ENCODE data around the gene SETBP1.

The SETBP1 gene

GRCh38 chr18:45081566-45082181 is 401.0 kb downstream of the SETBP1 start:
- Histone ChIP-seq H3K36me3 (ENCODE audit: control insufficient read depth, insufficient read depth, low read length) (no peaks in the 10 kb centered on the region), H3K4me2 (ENCODE audit: low read length) (no peak overlapping the region), H3K4me3 (ENCODE audit: low read length) (no peak overlapping the region), H2BK120ac (ENCODE audit: low read depth, low read length) (no peak overlapping the region), H3K23ac (ENCODE audit: low read length) (no peak overlapping the region), H3K79me1 (ENCODE audit: low read length) (no peaks in the 10 kb centered on the region), H3K27me3 (ENCODE audit: insufficient read depth, low read length, poor library complexity) (no peaks in the 10 kb centered on the region), H4K5ac (ENCODE audit: low read length) (no peak overlapping the region), H3K4me1 (ENCODE audit: control insufficient read depth, low read depth, low read length) (peaks cover 5% of the 10 kb centered on the region), H3K79me2 (ENCODE audit: control insufficient read depth, insufficient read depth, low read length) (no peaks in the 10 kb centered on the region), H2BK5ac (ENCODE audit: low read length) (no peak overlapping the region), H3K4ac (ENCODE audit: low read depth, low read length) (no peak overlapping the region), H3K18ac (ENCODE audit: low read length) (no peak overlapping the region), H4K8ac (ENCODE audit: low read depth, low read length) (no peak overlapping the region), H2AK5ac (ENCODE audit: low read length) (no peak overlapping the region), H3K27ac (ENCODE audit: low read depth, low read length) (no peak overlapping the region), H2BK15ac (replicated peaks; ENCODE audit: low read depth) (no peak overlapping the region), H3K56ac (ENCODE audit: low read length) (no peak overlapping the region), H3K9ac (ENCODE audit: low read length) (no peak overlapping the region)
- DNase-seq = peak; percentile 25
- no CpG with 5 or more reads among the region's 6 CpGs for WGBS (ENCODE audit: extremely low coverage, insufficient coverage, low lambda C conversion rate)

GRCh38 chr18:45083226-45083855 is 402.7 kb downstream of the SETBP1 start:
- no peak overlapping the region for H3K18ac ChIP-seq (ENCODE audit: low read length)
- H3K4ac ChIP-seq (ENCODE audit: low read depth, low read length) = no peak overlapping the region
- no peak overlapping the region for H4K5ac ChIP-seq (ENCODE audit: low read length)
- no peak overlapping the region for H3K4me3 ChIP-seq (ENCODE audit: low read length)
- H3K9ac ChIP-seq (ENCODE audit: low read length) = no peak overlapping the region
- H2AK5ac ChIP-seq (ENCODE audit: low read length) = no peak overlapping the region
- no peak overlapping the region for H2BK120ac ChIP-seq (ENCODE audit: low read depth, low read length)
- H3K36me3 ChIP-seq (ENCODE audit: control insufficient read depth, insufficient read depth, low read length) = no peaks in the 10 kb centered on the region
- H3K79me2 ChIP-seq (ENCODE audit: control insufficient read depth, insufficient read depth, low read length) = no peaks in the 10 kb centered on the region
- no peaks in the 10 kb centered on the region for H3K27me3 ChIP-seq (ENCODE audit: insufficient read depth, low read length, poor library complexity)
- no peak overlapping the region for H3K23ac ChIP-seq (ENCODE audit: low read length)
- WGBS (ENCODE audit: extremely low coverage, insufficient coverage, low lambda C conversion rate) = no CpG with 5 or more reads among the region's 8 CpGs
- H3K56ac ChIP-seq (ENCODE audit: low read length) = no peak overlapping the region
- no peak overlapping the region for H4K8ac ChIP-seq (ENCODE audit: low read depth, low read length)
- H3K27ac ChIP-seq (ENCODE audit: low read depth, low read length) = no peak overlapping the region
- no peak for DNase-seq
- H3K4me1 ChIP-seq (ENCODE audit: control insufficient read depth, low read depth, low read length) = peaks cover 5% of the 10 kb centered on the region
- no peak overlapping the region for H2BK5ac ChIP-seq (ENCODE audit: low read length)
- no peaks in the 10 kb centered on the region for H3K79me1 ChIP-seq (ENCODE audit: low read length)
- no peak overlapping the region for H3K4me2 ChIP-seq (ENCODE audit: low read length)
- H2BK15ac ChIP-seq (replicated peaks; ENCODE audit: low read depth) = no peak overlapping the region

- Histone ChIP-seq H2BK5ac (ENCODE audit: low read length) (no peak overlapping the region), H3K27me3 (ENCODE audit: insufficient read depth, low read length, poor library complexity) (no peaks in the 10 kb centered on the region), H3K4me3 (ENCODE audit: low read length) (no peak overlapping the region), H3K27ac (ENCODE audit: low read depth, low read length) (no peak overlapping the region), H3K18ac (ENCODE audit: low read length) (no peak overlapping the region), H4K5ac (ENCODE audit: low read length) (no peak overlapping the region), H4K8ac (ENCODE audit: low read depth, low read length) (peak overlapping the region; percentile 57), H2BK15ac (replicated peaks; ENCODE audit: low read depth) (no peak overlapping the region), H3K79me2 (ENCODE audit: control insufficient read depth, insufficient read depth, low read length) (no peaks in the 10 kb centered on the region), H3K9ac (ENCODE audit: low read length) (no peak overlapping the region), H3K56ac (ENCODE audit: low read length) (no peak overlapping the region), H3K4me2 (ENCODE audit: low read length) (no peak overlapping the region), H3K23ac (ENCODE audit: low read length) (no peak overlapping the region), H2BK120ac (ENCODE audit: low read depth, low read length) (no peak overlapping the region), H3K4me1 (ENCODE audit: control insufficient read depth, low read depth, low read length) (peaks cover 5% of the 10 kb centered on the region), H2AK5ac (ENCODE audit: low read length) (no peak overlapping the region), H3K4ac (ENCODE audit: low read depth, low read length) (no peak overlapping the region), H3K36me3 (ENCODE audit: control insufficient read depth, insufficient read depth, low read length) (no peaks in the 10 kb centered on the region), H3K79me1 (ENCODE audit: low read length) (no peaks in the 10 kb centered on the region)
- no CpG with 5 or more reads among the region's 13 CpGs for WGBS (ENCODE audit: extremely low coverage, insufficient coverage, low lambda C conversion rate)
- no peak for DNase-seq
Observed at GRCh38 chr18:45084206-45084605, 403.5 kb downstream of the SETBP1 start.

DNA sequence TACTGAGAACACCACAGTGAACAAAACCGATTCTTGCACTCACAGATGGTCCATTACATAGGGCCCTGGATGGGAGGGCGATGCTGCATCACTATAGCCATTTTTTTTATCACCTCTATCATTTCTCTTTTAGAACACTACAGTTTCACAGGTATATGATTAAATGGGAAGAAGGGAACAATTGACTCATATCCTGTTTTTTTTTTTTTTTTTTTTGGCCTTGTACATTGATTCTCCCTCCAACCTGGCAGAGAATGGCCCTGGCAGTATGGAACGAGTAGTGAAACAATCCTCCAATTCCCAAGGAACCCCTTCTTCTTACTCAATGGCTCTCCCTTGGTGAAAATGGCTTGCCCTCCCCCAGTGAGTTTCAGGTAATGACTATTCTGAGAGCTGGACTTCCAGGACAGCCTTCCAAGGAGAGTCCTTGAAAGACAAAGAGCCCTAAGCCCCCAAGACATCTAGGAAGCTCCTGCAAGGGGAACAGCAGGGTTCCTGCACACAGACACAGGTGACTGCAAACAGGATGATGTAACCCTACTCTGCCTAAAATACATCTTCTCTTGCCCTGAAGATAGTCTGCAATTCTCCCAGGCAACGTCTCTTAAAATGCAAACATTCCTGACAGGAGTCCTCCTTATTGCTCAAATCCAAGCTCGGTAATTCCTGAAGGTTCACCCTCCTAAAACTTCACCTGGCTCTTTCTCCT is 405.4 kb downstream of the SETBP1 start:
- Histone ChIP-seq H3K79me1 (ENCODE audit: low read length) (no peaks in the 10 kb centered on the region), H3K4me2 (ENCODE audit: low read length) (no peak overlapping the region), H3K4me1 (ENCODE audit: control insufficient read depth, low read depth, low read length) (peaks cover 5% of the 10 kb centered on the region), H2BK15ac (replicated peaks; ENCODE audit: low read depth) (no peak overlapping the region), H3K36me3 (ENCODE audit: control insufficient read depth, insufficient read depth, low read length) (no peaks in the 10 kb centered on the region), H3K27me3 (ENCODE audit: insufficient read depth, low read length, poor library complexity) (no peaks in the 10 kb centered on the region), H3K23ac (ENCODE audit: low read length) (no peak overlapping the region), H2BK120ac (ENCODE audit: low read depth, low read length) (no peak overlapping the region), H3K4ac (ENCODE audit: low read depth, low read length) (no peak overlapping the region), H3K56ac (ENCODE audit: low read length) (peak overlapping the region; percentile 19), H3K9ac (ENCODE audit: low read length) (no peak overlapping the region), H4K8ac (ENCODE audit: low read depth, low read length) (no peak overlapping the region), H2BK5ac (ENCODE audit: low read length) (no peak overlapping the region), H3K79me2 (ENCODE audit: control insufficient read depth, insufficient read depth, low read length) (no peaks in the 10 kb centered on the region), H3K4me3 (ENCODE audit: low read length) (no peak overlapping the region), H4K5ac (ENCODE audit: low read length) (no peak overlapping the region), H2AK5ac (ENCODE audit: low read length) (no peak overlapping the region), H3K27ac (ENCODE audit: low read depth, low read length) (no peak overlapping the region), H3K18ac (ENCODE audit: low read length) (no peak overlapping the region)
- DNase-seq = peak; percentile 62
- WGBS (ENCODE audit: extremely low coverage, insufficient coverage, low lambda C conversion rate) = no CpG with 5 or more reads among the region's 5 CpGs

GRCh38 chr18:45086777-45087176 is 406.1 kb downstream of the SETBP1 start:
- Histone ChIP-seq H2BK120ac (ENCODE audit: low read depth, low read length) (no peak overlapping the region), H4K5ac (ENCODE audit: low read length) (no peak overlapping the region), H3K79me1 (ENCODE audit: low read length) (no peaks in the 10 kb centered on the region), H3K4me2 (ENCODE audit: low read length) (no peak overlapping the region), H3K56ac (ENCODE audit: low read length) (no peak overlapping the region), H2BK15ac (replicated peaks; ENCODE audit: low read depth) (no peak overlapping the region), H3K36me3 (ENCODE audit: control insufficient read depth, insufficient read depth, low read length) (no peaks in the 10 kb centered on the region), H3K4me3 (ENCODE audit: low read length) (no peak overlapping the region), H3K79me2 (ENCODE audit: control insufficient read depth, insufficient read depth, low read length) (no peaks in the 10 kb centered on the region), H3K18ac (ENCODE audit: low read length) (no peak overlapping the region), H2AK5ac (ENCODE audit: low read length) (no peak overlapping the region), H3K27me3 (ENCODE audit: insufficient read depth, low read length, poor library complexity) (no peaks in the 10 kb centered on the region), H3K4ac (ENCODE audit: low read depth, low read length) (no peak overlapping the region), H3K4me1 (ENCODE audit: control insufficient read depth, low read depth, low read length) (peaks cover 5% of the 10 kb centered on the region), H3K27ac (ENCODE audit: low read depth, low read length) (no peak overlapping the region), H2BK5ac (ENCODE audit: low read length) (no peak overlapping the region), H4K8ac (ENCODE audit: low read depth, low read length) (no peak overlapping the region), H3K23ac (ENCODE audit: low read length) (no peak overlapping the region), H3K9ac (ENCODE audit: low read length) (no peak overlapping the region)
- no CpG with 5 or more reads among the region's 3 CpGs for WGBS (ENCODE audit: extremely low coverage, insufficient coverage, low lambda C conversion rate)
- DNase-seq = peak; percentile 17

All from mesendoderm (in vitro differentiated cells).